Head of caudate nucleus (tissue), 42 donors: ENCODE data around the gene CD1D.
A peak's percentile ranks its signal among the peaks of the same experiment; 100 is the strongest.

ENCODE experiments used
- DNase-seq, 42 donors: peaks; one replicate each; pipeline versions ENCODE4 v3.0.0 to v3.0.0-alpha.2; 2020 to 2021; ENCODE audit warnings: mixed read lengths in 7 of 42
- intact Hi-C: fragments of 100-400 bp; cut with DNase I; formaldehyde crosslinking; loops from one replicate; pipeline ENCODE4 v1.15.0; 2022

The CD1D gene

DNA sequence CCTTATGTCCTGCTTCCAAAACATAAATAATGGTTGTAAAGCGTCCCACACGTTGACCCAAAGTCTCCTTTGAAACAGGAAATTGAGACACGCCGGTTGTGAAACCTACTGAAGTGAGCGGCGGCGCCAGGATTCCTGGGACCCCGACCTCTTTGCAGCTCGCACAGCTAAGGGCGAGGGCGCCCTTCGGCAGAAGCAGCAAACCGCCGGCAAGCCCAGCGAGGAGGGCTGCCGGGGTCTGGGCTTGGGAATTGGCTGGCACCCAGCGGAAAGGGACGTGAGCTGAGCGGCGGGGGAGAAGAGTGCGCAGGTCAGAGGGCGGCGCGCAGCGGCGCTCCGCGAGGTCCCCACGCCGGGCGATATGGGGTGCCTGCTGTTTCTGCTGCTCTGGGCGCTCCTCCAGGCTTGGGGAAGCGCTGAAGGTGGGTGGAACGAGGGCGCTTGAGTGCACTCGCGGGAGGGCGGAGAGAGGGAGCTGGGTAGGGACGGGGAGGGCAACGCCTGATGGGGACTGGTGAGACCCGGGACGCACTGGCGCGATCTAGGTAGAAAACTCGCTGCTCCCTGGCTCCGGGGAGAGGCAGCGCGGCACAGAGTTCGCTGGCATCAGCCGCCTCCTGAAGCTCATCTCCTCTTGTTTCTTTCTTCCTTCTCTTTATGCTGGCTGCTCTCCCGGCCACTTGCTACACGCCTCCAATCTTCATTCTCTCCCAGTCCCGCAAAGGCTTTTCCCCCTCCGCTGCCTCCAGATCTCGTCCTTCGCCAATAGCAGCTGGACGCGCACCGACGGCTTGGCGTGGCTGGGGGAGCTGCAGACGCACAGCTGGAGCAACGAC is at the start of gene CD1D:
Gene CD1D (plus strand): TSS at position 155 of the 836 bp plus-strand sequence. CDS start 207 bp downstream, at position 362.
- intact Hi-C loops = no loop called here
- DNase-seq = peak in 39 of 42 donors; percentile 14 to 68 (median 39)

DNA sequence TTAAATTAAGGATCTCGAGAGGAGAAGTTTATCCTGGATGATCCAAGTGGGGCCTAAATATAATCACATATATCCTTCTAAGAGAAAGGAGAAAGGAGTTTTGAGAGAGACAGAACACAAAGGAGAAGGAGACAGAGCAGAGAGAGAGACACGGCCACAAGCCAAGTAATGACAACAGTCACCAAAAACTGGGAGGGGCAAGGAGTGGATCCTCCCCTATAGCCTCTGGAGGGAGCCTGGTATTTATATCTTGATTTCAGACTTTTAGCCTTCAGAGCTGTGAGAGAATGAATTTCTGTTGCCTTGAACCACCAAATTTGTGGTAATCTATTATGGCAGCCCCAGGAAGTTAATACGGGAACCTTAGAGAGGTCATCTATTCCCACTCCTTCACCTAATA is 49.5 kb upstream of the CD1D start:
- intact Hi-C loops = no loop called here
- no peak for DNase-seq

- no peak for DNase-seq
- intact Hi-C loops = no loop called here
These were observed 39.9 kb upstream of the CD1D start for GRCh38 chr1:158140764-158141192.

DNA sequence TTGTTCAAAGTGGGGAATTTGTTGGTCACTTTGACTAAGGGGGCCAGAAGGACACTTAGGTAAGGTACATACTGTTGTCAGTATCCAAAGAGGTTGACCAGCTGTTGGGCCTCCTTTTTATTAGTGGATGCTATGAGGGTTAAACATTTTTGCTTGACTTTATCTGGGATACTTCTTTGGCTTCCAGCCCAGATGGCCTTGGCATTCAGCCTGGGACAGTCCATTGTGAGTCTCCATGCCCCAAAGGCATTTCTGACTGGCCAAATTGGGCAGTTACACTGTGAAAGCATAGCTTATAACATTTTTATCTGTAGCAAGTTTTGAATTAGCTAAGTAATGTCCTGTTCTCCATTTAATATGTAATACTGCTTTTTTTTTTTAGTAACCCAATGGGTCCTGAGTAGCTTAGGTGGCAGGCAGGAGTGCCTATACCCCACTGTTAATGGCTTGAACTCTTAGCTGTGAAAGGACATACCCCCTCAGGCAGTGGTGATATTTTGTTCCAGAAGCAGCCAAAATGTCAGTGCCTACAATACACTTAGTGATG is 35.4 kb upstream of the CD1D start:
- intact Hi-C loops = no loop called here
- peak in 31 of 42 donors; percentile 5 to 65 (median 39) for DNase-seq

DNA sequence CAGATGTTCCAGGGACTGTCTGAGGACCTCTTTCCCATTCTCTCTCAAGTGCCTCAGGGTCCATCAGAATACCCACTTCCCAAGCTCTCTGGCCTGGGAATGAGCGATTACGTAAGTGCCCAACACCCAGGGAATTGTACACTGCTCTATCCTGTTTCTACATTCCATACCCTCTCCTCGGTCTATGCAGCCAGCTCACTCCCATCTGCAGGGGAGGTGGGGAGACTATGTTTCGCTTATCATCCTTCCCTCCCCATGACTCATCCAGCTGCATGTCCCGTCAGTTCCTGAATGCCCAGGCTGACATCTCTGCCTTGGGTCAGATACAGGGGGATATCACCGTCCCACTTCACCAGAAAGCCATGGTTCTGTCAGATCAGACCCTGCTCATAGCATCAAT is 34.5 kb upstream of the CD1D start:
- no peak for DNase-seq
- intact Hi-C loops = no loop called here

- intact Hi-C loops = no loop called here
These were observed 34.0 kb upstream of the CD1D start for GRCh38 chr1:158146739-158147138.

DNA sequence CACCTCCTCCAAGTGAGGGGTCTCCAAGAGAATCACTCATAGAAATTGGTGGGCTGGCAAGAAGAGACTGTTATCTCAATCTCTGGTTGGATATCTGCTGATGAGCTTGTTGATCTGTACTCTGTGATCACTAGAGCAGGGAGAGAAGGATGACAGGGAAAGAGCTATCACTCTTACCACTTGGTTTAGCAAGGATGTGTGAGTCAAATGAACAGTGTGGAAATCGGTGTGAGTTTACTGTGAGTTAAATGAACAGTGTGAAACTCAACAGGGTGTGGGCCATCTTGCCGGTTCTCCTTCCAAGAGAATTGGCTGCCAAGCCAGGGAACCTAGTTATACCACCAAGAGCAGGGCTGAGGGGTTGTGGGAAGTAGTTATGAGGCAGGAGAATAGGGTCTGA is 33.3 kb upstream of the CD1D start:
- intact Hi-C loops = no loop called here

More at GRCh38 chr1:158146739-158147138, 34.0 kb upstream of the CD1D start:
- no peak for DNase-seq

GRCh38 chr1:158147869-158148268 is 32.8 kb upstream of the CD1D start:
- DNase-seq = no peak
- intact Hi-C loops = no loop called here

More for the DNA sequence above, 33.3 kb upstream of the CD1D start:
- DNase-seq = no peak

- intact Hi-C loops = no loop called here
- DNase-seq = peak in 1 of 42 donors; percentile 9
These were observed 32.2 kb upstream of the CD1D start for GRCh38 chr1:158148468-158148867.

DNA sequence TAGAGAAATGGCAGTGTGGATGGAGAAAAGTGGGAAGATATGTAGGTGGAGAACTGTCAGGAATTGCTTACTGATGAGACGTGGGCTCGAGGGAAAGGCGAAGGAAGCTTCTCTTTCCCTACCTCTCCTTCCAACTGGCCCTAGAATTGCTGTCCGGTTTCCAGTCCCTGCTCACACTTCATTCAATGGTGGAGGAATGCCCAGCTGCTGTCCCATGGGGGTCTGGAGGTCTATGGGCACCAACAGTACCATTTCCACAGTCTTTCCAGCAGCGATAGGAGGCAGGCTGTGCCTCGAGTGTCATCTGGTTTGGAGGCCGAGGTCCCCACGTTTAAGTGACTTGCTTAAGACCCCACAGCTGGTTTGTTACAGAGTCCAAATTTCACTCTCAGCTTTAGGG is 31.5 kb upstream of the CD1D start:
- DNase-seq = peak in 8 of 42 donors; percentile 7 to 52 (median 25)
- intact Hi-C loops = no loop called here

DNA sequence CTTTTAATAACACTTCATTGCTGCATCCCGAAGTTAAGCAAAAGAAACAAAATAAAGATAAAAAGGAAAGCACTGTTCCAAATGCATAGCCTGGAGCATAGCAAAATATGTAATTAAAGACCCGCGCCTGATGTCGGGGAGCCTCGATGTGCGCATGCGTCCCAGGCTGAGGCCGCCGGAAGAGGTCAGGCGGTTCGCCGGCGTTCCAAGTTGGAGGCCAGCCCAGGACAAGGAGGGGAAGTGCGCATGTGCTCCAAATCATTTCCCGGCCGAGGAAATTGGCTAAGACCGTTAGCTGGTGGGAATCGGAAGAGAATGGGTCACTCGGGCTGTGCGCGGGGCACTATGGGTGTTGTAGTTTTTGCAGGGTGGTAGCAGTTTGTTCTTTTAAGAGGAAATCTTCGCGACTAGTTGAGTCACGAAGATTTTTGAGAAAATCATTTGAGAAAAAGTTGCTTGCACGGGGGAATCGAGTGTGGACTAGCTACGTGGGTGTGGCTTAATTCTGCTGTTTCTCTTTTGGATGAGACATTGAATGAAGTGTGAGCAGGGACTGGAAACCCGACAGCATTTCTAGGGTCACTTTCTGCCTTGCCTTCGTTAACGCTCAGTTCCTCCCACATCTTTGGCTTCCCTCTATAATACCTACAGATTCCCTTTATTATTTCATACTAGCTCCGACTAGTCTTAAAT is 31.0 kb upstream of the CD1D start:
- peak; percentile 79 to 97 (median 92) for DNase-seq
- intact Hi-C loops = no loop called here

DNA sequence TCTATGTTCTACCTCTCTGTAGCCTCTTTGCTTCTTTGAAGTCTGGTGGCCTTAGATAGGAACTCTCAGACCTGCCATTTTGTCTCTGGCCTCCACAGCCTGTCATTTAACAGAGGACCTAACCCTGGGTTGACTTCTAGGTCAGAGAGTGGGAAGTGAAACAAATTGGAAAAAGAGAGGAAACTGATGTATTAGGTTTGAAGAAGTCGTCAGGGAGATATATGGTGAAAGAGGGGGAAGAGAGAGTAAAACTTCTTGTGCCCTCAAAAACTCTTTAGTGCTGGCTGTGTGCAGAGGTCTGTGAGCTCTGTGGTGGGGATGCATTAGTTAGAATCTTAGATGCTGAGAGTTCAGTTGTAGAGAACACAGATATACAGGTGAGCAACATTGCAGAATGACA is 30.2 kb upstream of the CD1D start:
- intact Hi-C loops = no loop called here
- DNase-seq = peak in 1 of 42 donors; percentile 16

DNA sequence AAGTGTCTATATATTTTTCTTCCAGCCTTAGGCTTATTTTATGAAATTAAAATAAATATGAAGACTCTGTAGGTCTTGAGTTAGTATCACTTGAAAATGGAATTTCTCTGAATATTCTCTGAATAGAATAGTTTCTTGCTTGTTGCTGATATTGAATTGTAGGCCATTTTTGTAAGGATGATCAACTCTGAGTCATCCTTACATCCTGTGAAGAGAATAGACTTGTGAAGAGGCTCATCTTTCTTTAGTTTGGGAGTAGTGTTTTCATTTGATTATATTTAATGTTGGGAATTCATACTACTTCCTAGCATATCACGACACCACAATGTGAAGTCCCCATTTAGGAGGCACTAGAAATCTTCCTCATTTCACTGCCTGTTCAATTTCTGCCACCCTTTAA is 27.5 kb upstream of the CD1D start:
- intact Hi-C loops = no loop called here
- DNase-seq = no peak

- intact Hi-C loops = no loop called here
- no peak for DNase-seq
These were observed 26.8 kb upstream of the CD1D start for GRCh38 chr1:158153746-158154444.

DNA sequence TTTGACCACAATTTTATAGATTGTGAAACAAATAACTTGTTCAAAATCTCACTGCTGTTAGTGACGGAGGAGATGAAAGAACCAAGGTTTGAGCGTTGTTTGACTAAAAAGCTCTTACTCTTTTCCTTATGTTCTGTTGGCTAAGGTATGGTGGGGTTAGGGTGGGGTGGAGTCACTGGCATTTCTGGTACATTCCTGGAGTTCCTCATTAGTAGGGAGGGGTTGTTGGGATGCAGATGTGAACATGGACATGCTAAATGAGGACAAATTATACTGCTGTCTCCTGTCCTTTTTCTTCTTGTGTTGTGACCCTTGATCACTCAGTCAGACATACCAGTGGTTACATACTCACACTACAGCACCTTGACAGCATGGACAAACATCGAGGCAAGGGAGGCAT is 26.2 kb upstream of the CD1D start:
- DNase-seq = no peak
- intact Hi-C loops = no loop called here

- no peak for DNase-seq
- intact Hi-C loops = no loop called here
These were observed 25.0 kb upstream of the CD1D start for GRCh38 chr1:158155673-158156072.

DNA sequence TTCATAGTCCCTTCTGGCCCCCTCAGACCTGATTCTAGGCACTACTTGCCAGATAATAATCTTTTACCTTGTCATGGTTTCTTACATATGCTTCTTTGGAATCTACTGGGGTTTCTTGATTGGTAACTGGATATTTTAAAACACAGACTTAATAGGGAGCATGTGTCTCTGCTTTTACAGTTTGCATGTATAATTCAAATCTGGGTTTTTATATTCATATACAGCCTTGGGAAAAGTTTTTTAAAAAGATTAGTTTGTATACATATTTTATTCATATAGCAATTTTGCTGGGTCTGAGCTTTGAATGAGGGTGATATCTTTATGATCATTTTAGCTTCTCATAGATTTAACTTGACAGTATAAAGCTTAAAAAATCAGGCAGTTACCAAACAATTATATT is 21.1 kb upstream of the CD1D start:
- intact Hi-C loops = no loop called here
- no peak for DNase-seq

- no peak for DNase-seq
- intact Hi-C loops = no loop called here
These were observed 19.2 kb upstream of the CD1D start for GRCh38 chr1:158161446-158161845.
